Right hindlimb (tissue), 1 donor: ENCODE measurements around the gene AFAP1.

Experiments used
- DNase-seq: peaks from one replicate; pipeline ENCODE4 v3.0.0-alpha.2; 2018

AFAP1 gene, protein sequence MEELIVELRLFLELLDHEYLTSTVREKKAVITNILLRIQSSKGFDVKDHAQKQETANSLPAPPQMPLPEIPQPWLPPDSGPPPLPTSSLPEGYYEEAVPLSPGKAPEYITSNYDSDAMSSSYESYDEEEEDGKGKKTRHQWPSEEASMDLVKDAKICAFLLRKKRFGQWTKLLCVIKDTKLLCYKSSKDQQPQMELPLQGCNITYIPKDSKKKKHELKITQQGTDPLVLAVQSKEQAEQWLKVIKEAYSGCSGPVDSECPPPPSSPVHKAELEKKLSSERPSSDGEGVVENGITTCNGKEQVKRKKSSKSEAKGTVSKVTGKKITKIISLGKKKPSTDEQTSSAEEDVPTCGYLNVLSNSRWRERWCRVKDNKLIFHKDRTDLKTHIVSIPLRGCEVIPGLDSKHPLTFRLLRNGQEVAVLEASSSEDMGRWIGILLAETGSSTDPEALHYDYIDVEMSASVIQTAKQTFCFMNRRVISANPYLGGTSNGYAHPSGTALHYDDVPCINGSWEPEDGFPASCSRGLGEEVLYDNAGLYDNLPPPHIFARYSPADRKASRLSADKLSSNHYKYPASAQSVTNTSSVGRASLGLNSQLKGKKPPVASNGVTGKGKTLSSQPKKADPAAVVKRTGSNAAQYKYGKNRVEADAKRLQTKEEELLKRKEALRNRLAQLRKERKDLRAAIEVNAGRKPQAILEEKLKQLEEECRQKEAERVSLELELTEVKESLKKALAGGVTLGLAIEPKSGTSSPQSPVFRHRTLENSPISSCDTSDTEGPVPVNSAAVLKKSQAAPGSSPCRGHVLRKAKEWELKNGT

DNA sequence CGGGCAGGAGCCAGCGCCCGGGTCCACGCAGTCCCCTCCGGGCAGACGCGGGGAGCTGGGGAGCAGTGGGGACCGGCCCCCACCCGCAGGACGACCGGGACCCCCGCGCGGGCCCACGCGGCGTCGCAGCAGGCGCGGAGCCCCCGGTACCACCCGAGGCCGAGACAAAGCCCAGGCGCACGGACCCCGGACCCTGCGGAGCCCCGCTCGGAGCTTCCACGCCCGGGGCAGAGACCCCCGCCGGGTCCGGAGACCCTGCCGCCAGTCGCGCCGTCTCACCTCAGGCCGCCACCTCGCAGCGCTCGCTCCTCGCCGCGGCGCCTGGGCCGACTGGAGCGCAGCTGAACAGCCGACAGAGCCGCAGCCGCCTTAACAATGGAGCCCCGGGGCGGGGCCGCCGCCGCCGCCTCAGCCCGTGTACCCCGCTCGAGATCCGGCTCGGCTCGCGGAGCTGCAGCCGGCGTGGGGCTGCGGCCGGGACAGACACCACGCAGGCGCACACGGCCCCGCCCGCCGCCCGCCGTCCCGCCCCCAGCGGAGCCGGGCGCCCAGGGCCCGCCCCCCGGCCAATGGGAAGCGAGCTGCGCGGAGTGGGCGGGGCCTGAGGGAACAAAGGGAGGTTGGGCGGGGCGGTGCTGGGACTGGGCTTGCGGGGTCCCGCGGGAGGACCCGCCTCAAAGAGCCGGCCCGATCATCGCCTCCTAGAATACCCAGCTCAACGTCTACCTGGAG is at the start of gene AFAP1:
Gene AFAP1 (minus strand): TSS at position 485 of the 732 bp plus-strand sequence. CDS start 67,783 bp downstream, outside the sequence.
- peak; percentile 94 for DNase-seq

DNA sequence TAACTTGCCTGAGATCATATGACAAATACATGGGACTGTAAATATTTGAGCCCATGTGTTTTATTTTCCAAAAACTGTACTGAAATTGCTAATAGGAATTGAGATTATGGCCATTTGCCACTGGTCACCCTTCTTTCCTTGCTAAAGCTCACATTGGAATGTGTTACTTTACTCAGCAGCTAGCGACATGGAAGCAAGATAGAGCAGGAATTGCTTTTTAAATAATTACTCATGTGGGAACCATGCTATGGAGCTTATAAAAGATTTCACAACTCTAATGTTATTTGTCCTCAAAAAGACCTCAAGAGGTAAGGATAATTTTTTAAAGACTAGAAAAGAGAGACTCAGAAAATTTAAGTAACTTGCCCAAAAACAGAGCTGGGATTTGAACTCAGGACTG is 48.8 kb upstream of the AFAP1 start:
- no peak for DNase-seq

DNA sequence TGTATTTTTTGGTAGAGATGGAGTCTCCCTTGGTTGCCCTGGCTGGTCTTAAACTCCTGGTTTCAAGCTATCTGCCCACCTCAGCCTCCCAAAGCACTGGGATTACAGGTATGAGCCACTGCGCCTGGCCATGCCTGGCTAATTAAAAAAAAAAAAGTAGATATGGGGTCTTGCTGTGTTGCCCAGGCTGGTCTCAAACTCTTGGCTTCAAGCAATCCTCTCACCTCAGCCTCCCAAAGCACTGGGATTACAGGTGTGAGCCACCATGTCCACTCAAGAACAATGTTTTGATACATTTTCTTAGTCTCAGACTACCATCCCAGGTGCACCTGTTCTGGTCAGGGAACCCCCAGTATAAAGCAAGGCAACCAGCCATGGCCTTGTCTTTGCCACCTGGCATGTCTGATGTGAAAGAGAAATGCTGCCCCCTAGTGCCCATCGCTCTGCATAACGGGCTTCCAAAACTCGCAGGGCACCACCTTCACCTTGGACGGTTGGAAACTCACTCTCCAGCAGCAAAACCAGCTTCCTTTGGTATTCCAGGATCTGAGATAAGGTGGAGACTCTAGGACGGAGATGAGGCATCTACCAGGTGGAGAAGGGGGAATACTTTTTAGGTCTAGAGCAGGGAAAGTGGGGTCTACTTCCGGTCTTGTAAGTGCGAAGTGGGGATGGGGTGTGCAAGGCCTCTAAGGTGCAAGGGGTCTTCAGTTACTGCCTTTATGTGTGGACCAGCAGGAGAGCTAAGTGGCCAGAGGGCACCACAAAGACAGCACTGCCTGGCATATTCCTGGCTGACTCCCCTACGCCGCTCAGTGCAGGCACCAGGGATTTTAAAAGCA is 47.7 kb upstream of the AFAP1 start:
- DNase-seq: peak; percentile 74

- no peak for DNase-seq
Measured at GRCh38 chr4:7985891-7986441, 46.3 kb upstream of the AFAP1 start.

DNA sequence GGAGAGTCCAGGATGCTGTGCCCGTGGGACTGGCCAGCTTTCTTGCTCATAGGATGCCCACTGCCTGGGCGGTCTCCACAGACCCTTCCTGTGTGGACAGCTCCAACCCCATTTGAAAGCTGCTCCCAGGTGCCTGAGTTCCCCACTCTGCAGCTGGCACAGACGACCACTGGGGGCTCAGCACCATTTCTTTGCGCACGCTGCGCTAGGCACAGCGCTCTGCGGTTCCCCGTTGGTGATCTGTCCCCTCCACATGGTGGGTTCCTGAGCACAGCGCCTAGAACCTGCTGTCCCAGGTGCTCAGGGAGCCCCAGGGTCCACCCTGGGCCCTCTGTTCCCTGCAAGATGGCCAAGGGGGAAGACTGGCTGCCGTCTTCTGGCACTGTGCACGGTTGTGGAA is 45.4 kb upstream of the AFAP1 start:
- no peak for DNase-seq

DNA sequence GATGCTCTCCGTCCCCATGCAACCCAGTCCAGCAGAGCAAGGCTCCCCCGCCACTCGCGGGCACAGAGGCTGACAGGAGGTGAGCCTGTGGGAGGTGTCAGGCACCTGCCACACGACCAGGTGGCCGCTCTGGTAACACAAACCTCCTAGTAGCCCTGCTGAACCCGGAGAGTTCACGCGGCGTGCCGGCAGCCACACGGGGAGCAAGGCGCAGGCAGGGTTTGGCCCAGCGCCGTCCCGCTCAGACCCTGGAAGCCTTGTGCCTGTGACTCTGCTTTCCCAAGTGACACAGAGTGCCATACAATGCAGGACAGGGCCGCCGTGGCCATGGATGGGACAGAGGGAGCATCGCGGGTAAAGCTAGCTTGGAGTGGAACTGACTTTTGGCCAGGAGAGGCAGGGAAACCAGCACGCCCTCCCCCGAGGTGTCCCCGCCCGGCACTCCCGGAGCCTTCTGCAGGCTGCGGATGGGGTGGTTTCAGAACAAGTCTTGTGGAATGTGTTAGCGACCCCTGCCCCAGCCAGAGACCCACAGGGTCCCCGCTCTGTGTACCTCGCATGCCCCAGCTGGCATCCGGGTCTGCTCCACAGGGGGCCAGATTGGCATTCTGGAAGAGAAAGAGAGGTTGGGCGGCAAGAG is 44.7 kb upstream of the AFAP1 start:
- DNase-seq: no peak

DNA sequence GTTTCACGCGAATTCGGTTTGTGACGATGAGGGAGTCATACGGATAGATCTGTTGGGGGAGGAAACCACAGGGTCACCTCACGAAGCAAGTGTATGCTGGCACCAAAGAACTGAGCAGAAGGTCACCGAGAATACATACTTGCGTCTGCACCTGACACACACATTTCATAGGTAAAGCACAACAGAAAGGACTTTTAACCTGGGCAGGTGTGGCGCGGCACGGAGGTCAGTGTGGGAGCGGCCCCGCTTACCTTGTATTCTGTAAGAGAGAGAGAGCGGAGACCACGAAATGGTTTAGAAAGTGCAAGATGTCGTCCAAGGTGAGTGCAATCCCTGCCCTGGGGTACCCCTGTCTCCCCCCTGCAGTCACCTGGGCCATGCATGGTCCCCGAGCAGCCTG is 43.6 kb upstream of the AFAP1 start:
- no peak for DNase-seq

DNA sequence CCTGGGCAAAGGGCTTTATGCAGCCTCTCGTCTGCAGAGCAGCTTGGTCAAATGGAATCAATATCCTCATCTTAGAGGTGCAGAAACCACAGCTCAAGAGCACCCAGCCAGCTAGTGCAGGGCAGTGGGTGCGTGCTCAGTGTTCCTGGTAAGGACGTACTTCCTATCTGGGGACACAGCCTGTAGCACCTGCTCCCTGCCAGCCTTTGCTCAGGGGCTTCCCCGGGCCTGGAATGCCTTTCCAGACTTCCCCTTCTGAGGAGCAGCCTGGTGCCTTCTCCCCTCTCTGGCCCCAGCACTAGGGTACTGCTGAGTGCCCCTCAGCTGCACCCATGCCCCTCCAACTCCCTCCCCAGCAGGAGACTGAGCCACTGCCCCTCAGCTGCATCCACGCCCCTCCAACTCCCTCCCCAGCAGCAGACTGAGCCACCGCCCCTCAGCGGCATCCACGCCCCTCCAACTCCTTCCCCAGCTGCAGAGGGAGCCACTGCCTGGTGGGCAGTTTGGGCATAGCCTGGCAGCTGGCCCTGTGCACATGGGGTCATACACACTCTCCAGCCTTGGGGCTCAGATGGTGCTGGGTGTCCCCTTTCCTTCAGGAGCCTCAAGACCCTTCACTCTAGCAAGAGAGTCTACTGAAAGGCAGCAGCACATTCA is 42.2 kb upstream of the AFAP1 start:
- DNase-seq: no peak

- no peak for DNase-seq
Measured at GRCh38 chr4:7980036-7980435, 40.4 kb upstream of the AFAP1 start.

GRCh38 chr4:7979652-7979968 is 39.9 kb upstream of the AFAP1 start:
- no peak for DNase-seq

DNA sequence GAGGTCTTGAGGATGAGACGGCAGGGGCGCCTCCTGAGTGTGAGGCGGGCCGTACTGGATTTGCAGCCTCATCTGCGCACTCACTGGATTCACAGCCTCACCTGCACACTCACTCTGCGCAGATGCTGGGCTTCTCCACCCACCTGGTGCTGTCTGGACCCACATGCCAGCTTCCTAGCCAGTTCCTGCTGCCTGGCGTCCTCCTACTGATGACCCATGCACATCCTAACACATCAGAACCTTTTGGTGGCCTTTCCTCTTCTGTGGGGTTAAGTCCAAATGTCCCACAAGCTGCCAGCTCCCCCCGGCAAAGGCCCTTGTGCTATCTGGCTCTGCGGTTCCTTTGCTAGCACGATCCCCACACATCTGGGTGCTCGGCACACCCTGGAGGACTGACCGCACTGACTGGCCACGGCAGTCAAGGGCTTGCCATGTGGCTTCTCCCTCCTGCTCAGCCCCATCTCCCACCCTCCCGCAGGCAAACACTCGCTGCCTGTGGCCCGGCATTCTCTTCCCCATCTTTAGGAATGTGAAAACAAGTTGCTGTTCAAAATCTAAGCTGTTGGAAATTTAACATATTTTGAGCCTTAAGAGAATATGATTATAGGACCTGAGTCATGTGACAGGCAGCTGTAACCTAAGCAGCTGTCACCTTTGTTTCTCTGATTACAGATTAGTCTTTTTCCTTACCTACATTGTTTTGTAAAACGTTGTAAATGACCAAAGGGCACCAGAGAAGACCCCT is 39.4 kb upstream of the AFAP1 start:
- DNase-seq: no peak

DNA sequence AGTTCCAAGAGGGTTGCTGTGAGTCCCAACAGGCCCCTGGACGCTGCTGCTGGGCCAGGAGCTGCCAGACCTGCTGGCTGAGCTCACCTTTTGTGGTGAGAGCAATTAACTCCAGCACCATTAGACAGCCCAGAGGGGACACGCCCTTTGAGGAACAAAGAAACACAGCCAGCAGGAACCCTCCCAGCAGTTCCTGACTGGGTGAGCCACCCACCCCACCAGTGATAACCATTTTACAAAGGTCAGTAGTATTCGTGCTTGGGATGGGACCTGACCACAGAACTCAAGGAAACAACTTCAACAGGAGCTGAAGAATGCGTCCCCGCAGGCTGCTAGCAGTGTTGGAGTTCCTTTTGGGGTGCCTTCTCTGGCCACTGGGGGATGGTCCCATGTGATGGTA is 38.8 kb upstream of the AFAP1 start:
- DNase-seq: no peak

- no peak for DNase-seq
Measured at GRCh38 chr4:7976634-7977033, 37.0 kb upstream of the AFAP1 start.

- DNase-seq: no peak
Measured at GRCh38 chr4:7976025-7976424, 36.4 kb upstream of the AFAP1 start.

DNA sequence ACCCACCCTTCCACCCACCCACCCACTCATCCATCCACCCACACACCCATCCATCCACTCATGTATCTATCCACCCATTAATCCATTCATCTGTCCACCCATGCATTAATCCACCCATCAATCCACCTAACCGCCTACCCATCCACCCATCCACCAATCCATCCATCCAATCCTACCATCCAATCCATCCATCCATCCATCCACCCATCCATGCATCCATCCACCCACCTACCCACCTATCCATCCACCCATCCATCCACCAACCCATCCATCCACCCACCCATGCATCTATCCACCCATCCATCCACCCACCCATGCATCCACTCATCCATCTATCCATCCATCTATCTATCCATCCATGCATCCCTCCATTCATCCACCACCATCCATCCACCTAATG is 34.8 kb upstream of the AFAP1 start:
- DNase-seq: no peak

DNA sequence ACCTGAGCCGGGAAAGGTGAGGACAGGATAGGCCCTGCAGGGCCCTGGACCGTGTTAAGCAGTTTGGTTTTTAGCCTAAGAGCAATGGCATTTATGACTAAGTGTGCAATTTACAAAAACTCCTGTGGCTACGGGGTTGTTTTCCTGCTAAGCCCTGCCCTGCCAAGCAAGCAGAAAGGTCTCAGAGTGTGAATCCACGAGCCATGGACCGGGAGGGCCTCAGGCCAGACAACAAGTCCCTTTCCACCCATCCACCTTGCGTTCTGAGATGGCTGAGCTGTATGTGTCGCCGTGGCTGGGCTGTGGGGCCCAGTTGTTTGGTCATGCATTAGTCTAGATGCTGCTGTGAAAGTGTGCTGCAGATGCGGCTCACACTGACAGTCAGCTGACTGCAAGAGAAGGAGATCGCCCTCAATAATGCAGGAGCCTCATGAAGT is 33.9 kb upstream of the AFAP1 start:
- no peak for DNase-seq

- DNase-seq: no peak
Measured at GRCh38 chr4:7971881-7972500, 32.3 kb upstream of the AFAP1 start.

DNA sequence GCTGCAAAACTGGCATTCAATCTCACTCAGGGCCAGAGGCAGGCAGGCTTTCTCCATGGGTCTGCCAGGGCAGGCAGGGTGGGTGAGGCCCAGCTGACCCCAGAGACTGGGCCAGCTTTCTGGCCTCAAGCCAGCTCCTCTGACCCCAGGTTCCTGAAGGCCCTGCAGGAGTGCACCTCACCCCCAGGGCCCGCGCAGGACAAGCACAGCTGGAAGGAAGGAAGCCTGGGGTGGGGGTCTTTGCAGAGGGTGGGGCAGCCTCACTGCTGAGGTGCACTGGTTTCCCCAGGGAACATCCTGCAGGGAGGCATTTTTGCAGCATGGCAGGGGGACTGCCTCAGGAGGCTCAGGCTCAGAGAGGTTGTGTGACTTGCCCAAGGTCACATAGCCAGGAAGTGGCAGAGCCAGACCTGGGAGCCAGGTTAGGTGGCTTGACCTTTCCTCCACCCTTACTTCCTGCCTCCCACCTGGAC is 31.5 kb upstream of the AFAP1 start:
- DNase-seq: no peak

DNA sequence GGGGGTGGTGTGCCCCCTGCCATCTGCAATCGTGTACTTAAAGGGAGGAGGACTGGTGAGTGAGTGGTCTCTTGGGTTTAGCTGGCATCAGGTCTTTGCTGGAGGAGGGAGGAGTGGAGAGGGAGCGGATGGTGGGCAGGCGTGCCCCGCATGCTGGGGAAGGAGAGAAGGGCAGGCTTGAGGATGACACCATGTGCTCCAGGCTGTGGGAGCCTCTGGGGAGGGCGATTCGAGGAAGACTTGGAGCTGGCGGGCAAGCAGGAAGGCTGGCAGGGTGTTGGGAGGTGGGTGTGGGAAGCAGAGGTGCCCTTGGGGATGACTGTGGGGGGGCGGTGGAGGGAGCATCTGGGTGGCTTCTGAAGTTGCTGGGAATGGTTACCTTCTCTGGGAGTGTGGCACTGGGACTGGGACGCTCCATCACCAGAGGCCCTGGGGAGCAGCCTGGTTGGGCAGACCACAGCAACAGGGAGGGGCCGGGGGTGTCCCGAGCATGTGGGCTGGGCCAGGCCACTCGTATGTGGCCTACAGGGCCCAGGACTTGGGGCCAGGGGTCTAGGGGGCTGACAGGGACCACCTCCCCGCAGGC is 30.8 kb upstream of the AFAP1 start:
- no peak for DNase-seq
